Measurements from ENCODE around the gene CYTH1.

CYTH1 gene

DNA sequence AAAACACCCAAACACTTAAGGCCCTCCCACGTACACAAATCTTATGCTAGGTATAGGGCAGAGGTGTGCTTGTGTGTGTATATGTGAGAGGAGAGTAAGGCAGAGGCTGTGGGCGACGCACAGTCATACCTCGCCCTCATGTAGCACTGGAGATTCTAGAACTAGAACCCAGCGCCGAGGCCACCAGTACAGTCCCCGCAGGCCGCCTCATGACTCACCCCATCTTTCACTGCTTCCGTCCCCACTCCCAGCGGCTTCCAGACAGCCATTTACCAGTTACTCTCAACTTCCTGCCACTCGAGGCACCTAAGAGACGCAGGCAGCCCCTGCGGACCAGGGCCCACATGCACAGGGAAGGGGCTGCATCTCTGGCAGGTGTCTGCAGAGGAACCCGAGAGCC lies 23.2 kb upstream of the CYTH1 start:
- H3K27ac ChIP-seq, result no peak overlapping the region
- H3K27me3 ChIP-seq (ENCODE audit: insufficient read depth, low read depth), result no peaks in the 10 kb centered on the region
- no peaks in the 10 kb centered on the region for H4K20me1 ChIP-seq (ENCODE audit: insufficient read depth)
- no peak overlapping the region for H3K4me3 ChIP-seq (IDR thresholded peaks at IDR 0.05; ENCODE audit: insufficient read depth, low read depth, low read length)
- TF ChIP-seq, protein P1, sequence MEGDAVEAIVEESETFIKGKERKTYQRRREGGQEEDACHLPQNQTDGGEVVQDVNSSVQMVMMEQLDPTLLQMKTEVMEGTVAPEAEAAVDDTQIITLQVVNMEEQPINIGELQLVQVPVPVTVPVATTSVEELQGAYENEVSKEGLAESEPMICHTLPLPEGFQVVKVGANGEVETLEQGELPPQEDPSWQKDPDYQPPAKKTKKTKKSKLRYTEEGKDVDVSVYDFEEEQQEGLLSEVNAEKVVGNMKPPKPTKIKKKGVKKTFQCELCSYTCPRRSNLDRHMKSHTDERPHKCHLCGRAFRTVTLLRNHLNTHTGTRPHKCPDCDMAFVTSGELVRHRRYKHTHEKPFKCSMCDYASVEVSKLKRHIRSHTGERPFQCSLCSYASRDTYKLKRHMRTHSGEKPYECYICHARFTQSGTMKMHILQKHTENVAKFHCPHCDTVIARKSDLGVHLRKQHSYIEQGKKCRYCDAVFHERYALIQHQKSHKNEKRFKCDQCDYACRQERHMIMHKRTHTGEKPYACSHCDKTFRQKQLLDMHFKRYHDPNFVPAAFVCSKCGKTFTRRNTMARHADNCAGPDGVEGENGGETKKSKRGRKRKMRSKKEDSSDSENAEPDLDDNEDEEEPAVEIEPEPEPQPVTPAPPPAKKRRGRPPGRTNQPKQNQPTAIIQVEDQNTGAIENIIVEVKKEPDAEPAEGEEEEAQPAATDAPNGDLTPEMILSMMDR (conservative IDR thresholded peaks at IDR 0.05; ENCODE audit: low read depth, low read length), result no peak
- H3K4me2 ChIP-seq, result no peak overlapping the region
- no peak overlapping the region for H2AFZ ChIP-seq (ENCODE audit: low read depth)
- H3K36me3 ChIP-seq (ENCODE audit: insufficient read depth), result peaks cover 14% of the 10 kb centered on the region; the same call in 1 of the 2 replicates
- H3K9ac ChIP-seq, result no peak overlapping the region
- no peaks in the 10 kb centered on the region; the same call in 1 of the 2 replicates for H3K79me2 ChIP-seq (ENCODE audit: insufficient read depth, low read depth)
- no peaks in the 10 kb centered on the region for H3K4me1 ChIP-seq (ENCODE audit: low read depth, poor library complexity, severe bottlenecking)

DNA sequence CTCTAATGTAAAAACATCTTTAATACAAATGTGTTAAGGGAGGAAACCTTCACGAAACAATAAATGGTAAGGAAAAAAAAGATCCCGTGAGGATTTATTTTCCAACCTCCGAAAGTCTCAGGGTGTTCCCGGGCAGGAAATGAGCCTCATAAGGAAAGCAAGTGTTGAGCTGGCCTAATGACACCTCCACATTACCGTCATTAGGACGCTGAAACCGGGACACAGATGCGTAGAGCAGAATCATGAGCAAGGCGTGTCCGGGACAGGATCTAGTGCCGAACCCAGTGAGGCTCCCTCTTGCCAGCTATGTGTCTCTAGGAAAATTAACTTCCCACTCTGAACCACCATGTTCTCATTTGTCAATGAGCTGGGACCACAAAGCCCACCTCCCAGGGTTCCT lies 22.7 kb upstream of the CYTH1 start:
- Histone ChIP-seq H3K79me2 (ENCODE audit: insufficient read depth, low read depth) (no peaks in the 10 kb centered on the region; the same call in 1 of the 2 replicates), H3K4me1 (ENCODE audit: low read depth, poor library complexity, severe bottlenecking) (no peaks in the 10 kb centered on the region), H3K4me2 (no peak overlapping the region), H3K36me3 (ENCODE audit: insufficient read depth) (peaks cover 14% of the 10 kb centered on the region; the same call in 1 of the 2 replicates), H3K27me3 (ENCODE audit: insufficient read depth, low read depth) (no peaks in the 10 kb centered on the region), H3K4me3 (IDR thresholded peaks at IDR 0.05; ENCODE audit: insufficient read depth, low read depth, low read length) (no peak overlapping the region), H3K9ac (no peak overlapping the region), H3K27ac (no peak overlapping the region), H4K20me1 (ENCODE audit: insufficient read depth) (no peaks in the 10 kb centered on the region), H2AFZ (ENCODE audit: low read depth) (no peak overlapping the region)
- TF ChIP-seq, protein P1 (conservative IDR thresholded peaks at IDR 0.05; ENCODE audit: low read depth, low read length), result no peak

GRCh38 chr17:78803186-78803845 lies 21.2 kb upstream of the CYTH1 start:
- TF ChIP-seq, protein P1 (conservative IDR thresholded peaks at IDR 0.05; ENCODE audit: low read depth, low read length), result no peak
- Histone ChIP-seq H3K9ac (no peak overlapping the region), H3K36me3 (ENCODE audit: insufficient read depth) (peaks cover 20% of the 10 kb centered on the region), H3K79me2 (ENCODE audit: insufficient read depth, low read depth) (no peaks in the 10 kb centered on the region; the same call in 1 of the 2 replicates), H3K27me3 (ENCODE audit: insufficient read depth, low read depth) (no peaks in the 10 kb centered on the region), H2AFZ (ENCODE audit: low read depth) (no peak overlapping the region), H3K4me3 (IDR thresholded peaks at IDR 0.05; ENCODE audit: insufficient read depth, low read depth, low read length) (no peak overlapping the region), H3K4me2 (no peak overlapping the region), H4K20me1 (ENCODE audit: insufficient read depth) (no peaks in the 10 kb centered on the region), H3K4me1 (ENCODE audit: low read depth, poor library complexity, severe bottlenecking) (no peaks in the 10 kb centered on the region), H3K27ac (no peak overlapping the region)

GRCh38 chr17:78802459-78802858 lies 20.4 kb upstream of the CYTH1 start:
- Histone ChIP-seq H3K4me2 (no peak overlapping the region), H3K4me3 (IDR thresholded peaks at IDR 0.05; ENCODE audit: insufficient read depth, low read depth, low read length) (no peak overlapping the region), H3K4me1 (ENCODE audit: low read depth, poor library complexity, severe bottlenecking) (no peaks in the 10 kb centered on the region), H3K9ac (no peak overlapping the region), H3K27me3 (ENCODE audit: insufficient read depth, low read depth) (no peaks in the 10 kb centered on the region), H3K79me2 (ENCODE audit: insufficient read depth, low read depth) (no peaks in the 10 kb centered on the region; the same call in 1 of the 2 replicates), H3K36me3 (ENCODE audit: insufficient read depth) (peaks cover 18% of the 10 kb centered on the region), H2AFZ (ENCODE audit: low read depth) (no peak overlapping the region), H4K20me1 (ENCODE audit: insufficient read depth) (no peaks in the 10 kb centered on the region), H3K27ac (no peak overlapping the region)
- TF ChIP-seq, protein P1 (conservative IDR thresholded peaks at IDR 0.05; ENCODE audit: low read depth, low read length), result no peak

All from KMS-11 (cell line).